Colonic mucosa (tissue), 4 donors: ENCODE measurements around the gene THSD8. TPM values are rescaled to one million over a fixed set of nuclear protein-coding genes. Genes with fewer than 3 reads are reported as not detected.

Experiments used
- DNase-seq: peaks from one replicate; pipeline ENCODE4 v3.0.0-alpha.2; 2020
- H3K27ac ChIP-seq: fragments of 200-600 bp; one replicate; pipeline ENCODE4 v1.8.0; 2021
- H3K27me3 ChIP-seq: fragments of 200-600 bp; one replicate; pipeline ENCODE4 v1.8.0; 2021
- H3K36me3 ChIP-seq: fragments of 200-600 bp; one replicate; pipeline ENCODE4 v1.8.0; 2021
- H3K4me1 ChIP-seq: fragments of 200-600 bp; one replicate; pipeline ENCODE4 v1.8.0; 2021; ENCODE audit warnings: mild to moderate bottlenecking
- H3K4me3 ChIP-seq: fragments of 200-600 bp; one replicate; pipeline ENCODE4 v1.8.0; 2021
- H3K9ac ChIP-seq, 2 donors: one replicate each; pipeline ENCODE4 v1.7.0; 2013; ENCODE audit warnings: control low read depth in 2 of 2, low read depth in 2 of 2, low read length in 2 of 2
- H3K9me3 ChIP-seq: fragments of 200-600 bp; one replicate; pipeline ENCODE4 v1.8.0; 2021
- intact Hi-C: fragments of 100-400 bp; cut with DNase I; formaldehyde crosslinking; loops from one replicate; pipeline ENCODE4 v1.14.1; 2022
- total RNA-seq, 2 donors: library from RNA; stranded (reverse); fragmentation: NEBNext Ultra II Directional in 1 of 2; extraction: Animal tissue kit (Norgen Biotek cat#: 25700) in 1 of 2; gene quantifications; one replicate each; pipeline ENCODE4 v1.2.1, GENCODE V29; 2021
- TF ChIP-seq, protein P1 (sequence below): fragments of 200-600 bp; IDR thresholded peaks from one replicate; pipeline ENCODE4 v1.8.0; 2022; ENCODE audit warnings: antibody characterized with exemption, mild to moderate bottlenecking
- donor health status: healthy.
- donor health status: DM: no; HTN: no; CAD: no.
- donor health status: DM: no; HTN: no; CAD: no.

The THSD8 gene
- 10 to 100 TPM in 1 of 2 donors, 1 to 10 TPM in 1; 6.5 to 18.5 TPM for total RNA-seq

DNA sequence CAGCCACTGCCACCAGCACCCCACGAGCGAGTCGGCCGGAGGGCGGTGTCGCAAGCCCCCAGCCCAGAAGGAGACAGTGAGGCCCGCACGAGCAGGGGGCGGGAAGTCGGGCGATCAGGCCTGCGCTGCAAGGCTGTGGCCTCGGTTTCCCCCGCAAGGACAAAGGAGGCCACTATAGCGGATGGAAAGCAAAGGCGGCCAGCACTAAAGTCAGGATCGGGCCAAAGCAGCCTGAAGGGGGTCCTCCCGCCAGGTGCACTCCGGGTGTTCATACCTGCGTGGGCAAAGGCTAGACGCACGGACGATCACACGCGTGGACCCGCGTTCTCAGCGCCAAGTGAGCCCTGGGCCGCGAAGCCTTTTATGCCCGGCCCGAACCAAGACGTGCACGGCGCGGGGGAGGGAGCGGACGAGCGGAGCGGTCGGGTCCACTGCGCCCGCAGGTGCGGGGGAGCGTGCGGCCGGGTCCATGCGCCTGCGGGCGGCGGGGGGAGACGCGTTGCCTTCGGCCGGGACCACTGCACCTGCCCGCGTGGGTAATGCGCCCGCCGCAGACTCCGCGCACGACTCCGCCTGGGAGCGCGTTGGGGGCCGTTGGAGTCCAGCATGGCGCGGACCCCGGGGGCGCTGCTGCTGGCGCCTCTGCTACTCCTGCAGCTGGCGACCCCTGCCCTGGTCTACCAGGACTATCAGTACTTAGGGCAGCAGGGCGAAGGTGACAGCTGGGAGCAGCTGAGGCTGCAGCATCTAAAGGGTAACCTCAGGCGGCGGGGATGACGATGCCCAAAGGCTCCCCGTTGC, at the start of gene THSD8, which contains the start of gene PRDX2:
TSS of gene THSD8 (plus strand) at position 604 of the 801 bp plus-strand sequence. CDS start at position 607, 3 bp downstream.
TSS of gene PRDX2 (minus strand) at position 335 of the 801 bp plus-strand sequence. CDS start 539 bp downstream, outside the sequence.
- H3K27ac ChIP-seq = peak within 1 kb of the TSS; percentile 48
- H3K9me3 ChIP-seq = no peaks in the 10 kb centered on the region
- intact Hi-C loops = no loop called here
- peak; percentile 87 for DNase-seq
- H3K9ac ChIP-seq = peak within 1 kb of the TSS; percentile 92 to 99
- TF ChIP-seq, protein P1, sequence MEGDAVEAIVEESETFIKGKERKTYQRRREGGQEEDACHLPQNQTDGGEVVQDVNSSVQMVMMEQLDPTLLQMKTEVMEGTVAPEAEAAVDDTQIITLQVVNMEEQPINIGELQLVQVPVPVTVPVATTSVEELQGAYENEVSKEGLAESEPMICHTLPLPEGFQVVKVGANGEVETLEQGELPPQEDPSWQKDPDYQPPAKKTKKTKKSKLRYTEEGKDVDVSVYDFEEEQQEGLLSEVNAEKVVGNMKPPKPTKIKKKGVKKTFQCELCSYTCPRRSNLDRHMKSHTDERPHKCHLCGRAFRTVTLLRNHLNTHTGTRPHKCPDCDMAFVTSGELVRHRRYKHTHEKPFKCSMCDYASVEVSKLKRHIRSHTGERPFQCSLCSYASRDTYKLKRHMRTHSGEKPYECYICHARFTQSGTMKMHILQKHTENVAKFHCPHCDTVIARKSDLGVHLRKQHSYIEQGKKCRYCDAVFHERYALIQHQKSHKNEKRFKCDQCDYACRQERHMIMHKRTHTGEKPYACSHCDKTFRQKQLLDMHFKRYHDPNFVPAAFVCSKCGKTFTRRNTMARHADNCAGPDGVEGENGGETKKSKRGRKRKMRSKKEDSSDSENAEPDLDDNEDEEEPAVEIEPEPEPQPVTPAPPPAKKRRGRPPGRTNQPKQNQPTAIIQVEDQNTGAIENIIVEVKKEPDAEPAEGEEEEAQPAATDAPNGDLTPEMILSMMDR = no peak
- peak within 1 kb of the TSS; percentile 68 for H3K4me3 ChIP-seq
- H3K27me3 ChIP-seq = no peaks in the 10 kb centered on the region
- no peaks in the 10 kb centered on the region for H3K36me3 ChIP-seq
- H3K4me1 ChIP-seq = peaks cover under 1% of the 10 kb centered on the region

DNA sequence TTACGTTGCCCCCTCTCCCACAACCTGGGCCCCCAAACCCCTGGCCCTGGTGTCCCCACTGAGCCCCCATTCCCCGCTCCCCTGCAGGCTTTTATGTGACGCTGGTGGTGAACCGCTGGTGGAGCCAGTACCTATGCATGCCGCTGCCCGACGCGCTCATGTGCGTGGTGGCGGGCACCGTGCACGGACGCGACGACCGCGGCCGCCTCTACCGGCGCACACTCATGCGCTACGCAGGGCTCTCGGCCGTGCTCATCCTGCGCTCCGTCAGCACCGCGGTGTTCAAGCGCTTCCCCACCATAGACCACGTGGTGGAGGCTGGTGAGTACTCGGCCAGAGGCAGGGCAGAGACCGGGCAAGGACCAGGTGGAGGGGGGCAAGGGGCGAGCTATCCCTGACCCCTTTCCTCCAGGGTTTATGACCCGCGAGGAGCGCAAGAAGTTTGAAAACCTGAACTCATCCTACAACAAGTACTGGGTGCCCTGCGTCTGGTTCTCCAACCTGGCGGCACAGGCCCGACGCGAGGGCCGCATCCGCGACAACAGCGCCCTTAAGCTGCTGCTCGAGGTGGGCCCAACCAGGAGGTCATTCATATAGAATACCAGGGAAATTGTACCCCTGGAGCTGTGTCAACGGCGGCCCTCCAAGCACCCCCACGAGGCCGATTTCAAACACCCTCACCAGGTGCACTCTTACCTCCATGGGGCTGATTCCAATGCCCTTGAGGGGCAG, 47.2 kb upstream of the THSD8 start:
- Histone ChIP-seq H3K27me3 (peaks cover 10% of the 10 kb centered on the region), H3K9me3 (no peaks in the 10 kb centered on the region), H3K27ac (no peak overlapping the region), H3K4me1 (no peaks in the 10 kb centered on the region), H3K9ac (no peak overlapping the region), H3K36me3 (no peaks in the 10 kb centered on the region), H3K4me3 (no peak overlapping the region)
- TF ChIP-seq, protein P1 = no peak
- no peak for DNase-seq
- intact Hi-C loops = loop anchor here (5.0 kb wide), 1 partner anchor 32 kb away; the partner anchor contains the start of gene TNPO2

DNA sequence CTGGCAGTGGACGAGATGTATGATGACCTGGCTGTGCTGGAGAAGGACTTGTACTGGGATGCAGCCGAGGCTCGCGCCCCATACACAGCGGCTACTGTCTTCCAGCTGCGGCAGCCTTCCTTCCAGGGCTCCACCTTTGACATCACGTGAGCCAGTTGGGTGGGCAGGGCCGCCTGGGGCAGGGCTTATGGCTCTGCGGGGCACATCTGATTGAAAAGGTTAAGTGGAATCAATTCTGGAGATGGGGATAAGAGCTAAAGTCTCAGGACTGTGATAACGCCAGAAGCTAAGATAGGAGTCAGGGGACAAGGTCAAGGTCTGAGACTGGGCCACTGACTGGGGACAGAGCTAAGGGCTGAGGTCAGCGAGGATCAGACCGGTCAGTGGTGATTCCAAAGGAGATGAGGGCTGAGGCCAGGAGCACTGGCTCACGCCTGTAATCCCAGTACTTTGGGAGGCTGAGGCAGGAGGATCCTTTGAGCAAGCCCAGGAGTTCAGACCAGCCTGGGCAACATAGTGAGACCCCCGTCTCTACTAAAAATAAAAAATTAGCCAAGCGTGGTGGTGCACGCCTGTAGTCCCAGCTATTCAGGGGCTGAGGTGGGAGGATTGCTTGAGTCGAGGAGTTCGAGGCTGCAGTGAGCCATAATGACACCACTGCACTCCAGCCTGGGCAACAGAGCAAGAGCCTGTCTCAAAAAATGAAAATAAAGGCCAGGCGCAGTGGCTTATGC, 45.6 kb upstream of the THSD8 start:
- TF ChIP-seq, protein P1 = no peak
- DNase-seq = no peak
- Histone ChIP-seq H3K27me3 (no peaks in the 10 kb centered on the region), H3K4me1 (no peaks in the 10 kb centered on the region), H3K9me3 (no peaks in the 10 kb centered on the region), H3K4me3 (no peak overlapping the region), H3K9ac (no peak overlapping the region), H3K36me3 (no peaks in the 10 kb centered on the region), H3K27ac (no peak overlapping the region)
- intact Hi-C loops = loop anchor here (5.0 kb wide), 1 partner anchor 34 kb away; the partner anchor contains the start of gene TNPO2

DNA sequence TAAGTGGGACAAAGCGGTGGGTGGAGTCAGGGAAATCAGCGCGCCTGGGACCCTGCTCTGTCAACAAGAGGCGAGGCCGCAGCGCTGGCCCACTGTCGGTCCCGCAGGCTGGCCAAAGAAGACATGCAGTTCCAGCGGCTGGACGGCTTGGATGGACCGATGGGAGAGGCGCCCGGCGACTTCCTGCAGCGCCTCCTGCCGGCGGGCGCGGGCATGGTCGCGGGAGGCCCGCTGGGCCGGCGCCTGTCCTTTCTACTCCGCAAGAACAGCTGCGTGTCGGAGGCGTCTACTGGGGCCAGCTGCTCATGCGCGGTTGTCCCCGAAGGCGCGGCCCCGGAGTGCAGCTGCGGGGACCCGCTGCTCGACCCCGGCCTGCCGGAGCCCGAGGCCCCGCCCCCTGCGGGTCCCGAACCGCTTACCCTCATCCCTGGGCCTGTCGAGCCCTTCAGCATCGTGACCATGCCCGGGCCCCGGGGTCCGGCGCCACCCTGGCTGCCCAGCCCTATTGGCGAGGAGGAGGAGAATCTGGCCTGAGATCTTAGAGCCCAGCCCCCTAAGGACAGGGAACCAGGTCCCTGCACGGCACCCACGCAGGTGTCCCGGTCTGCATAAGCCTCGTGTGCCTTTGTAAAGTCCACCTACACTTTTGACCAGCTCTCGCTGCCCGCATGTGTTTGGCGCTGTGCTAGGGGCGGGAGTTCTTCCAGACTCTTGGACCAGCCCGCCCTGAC, 44.2 kb upstream of the THSD8 start:
- no peak overlapping the region for H3K9ac ChIP-seq

More for the DNA sequence above, 44.2 kb upstream of the THSD8 start:
- TF ChIP-seq, protein P1 = peak; percentile 94
- H3K4me3 ChIP-seq = peak overlapping the region; percentile 24
- peak; percentile 67 for DNase-seq
- no peaks in the 10 kb centered on the region for H3K9me3 ChIP-seq
- H3K27ac ChIP-seq = no peak overlapping the region
- no peaks in the 10 kb centered on the region for H3K36me3 ChIP-seq
- intact Hi-C loops = loop anchor here (5.0 kb wide), 1 partner anchor 35 kb away; the partner anchor contains the start of gene TNPO2
- H3K27me3 ChIP-seq = no peaks in the 10 kb centered on the region
- no peaks in the 10 kb centered on the region for H3K4me1 ChIP-seq
